Measurements from ENCODE around the gene BCL11B. TPM values are rescaled to one million over a fixed set of nuclear protein-coding genes. Genes with fewer than 3 reads are reported as not detected.
A peak's percentile ranks its signal among the peaks of the same experiment; 100 is the strongest.

BCL11B gene
- total RNA-seq, 1 donor from 2014 or later = 1.0 TPM

- Mint-ChIP-seq H3K4me1 (ENCODE audit: unreplicated experiment) (no peaks in the 10 kb centered on the region), H3K36me3 (ENCODE audit: low read depth, unreplicated experiment) (peaks cover 7% of the 10 kb centered on the region), H3K27me3 (ENCODE audit: unreplicated experiment) (peaks cover 12% of the 10 kb centered on the region), H3K27ac (ENCODE audit: unreplicated experiment) (no peak overlapping the region), H3K9me3 (ENCODE audit: unreplicated experiment) (no peaks in the 10 kb centered on the region), H3K4me3 (ENCODE audit: unreplicated experiment) (no peak overlapping the region)
- no peak for TF ChIP-seq CTCF (IDR thresholded peaks at IDR 0.05; ENCODE audit: unreplicated experiment)
- no peak for DNase-seq (ENCODE audit: low spot score)
Measured at GRCh38 chr14:99212646-99213045, 59.4 kb downstream of the BCL11B start.

GRCh38 chr14:99212199-99212598, 59.8 kb downstream of the BCL11B start:
- H3K9me3 Mint-ChIP-seq (ENCODE audit: unreplicated experiment) = no peaks in the 10 kb centered on the region
- no peak overlapping the region for H3K27ac Mint-ChIP-seq (ENCODE audit: unreplicated experiment)
- TF ChIP-seq CTCF (IDR thresholded peaks at IDR 0.05; ENCODE audit: unreplicated experiment) = no peak
- H3K27me3 Mint-ChIP-seq (ENCODE audit: unreplicated experiment) = peaks cover 12% of the 10 kb centered on the region
- DNase-seq (ENCODE audit: low spot score) = no peak
- H3K36me3 Mint-ChIP-seq (ENCODE audit: low read depth, unreplicated experiment) = peaks cover 7% of the 10 kb centered on the region
- no peak overlapping the region for H3K4me3 Mint-ChIP-seq (ENCODE audit: unreplicated experiment)
- H3K4me1 Mint-ChIP-seq (ENCODE audit: unreplicated experiment) = no peaks in the 10 kb centered on the region

- peaks cover 7% of the 10 kb centered on the region for H3K36me3 Mint-ChIP-seq (ENCODE audit: low read depth, unreplicated experiment)
- peak overlapping the region; percentile 48 for H3K4me3 Mint-ChIP-seq (ENCODE audit: unreplicated experiment)
- no peak overlapping the region for H3K27ac Mint-ChIP-seq (ENCODE audit: unreplicated experiment)
- H3K4me1 Mint-ChIP-seq (ENCODE audit: unreplicated experiment) = no peaks in the 10 kb centered on the region
- TF ChIP-seq CTCF (IDR thresholded peaks at IDR 0.05; ENCODE audit: unreplicated experiment) = no peak
- no peaks in the 10 kb centered on the region for H3K9me3 Mint-ChIP-seq (ENCODE audit: unreplicated experiment)
- no peak for DNase-seq (ENCODE audit: low spot score)
- peaks cover 9% of the 10 kb centered on the region for H3K27me3 Mint-ChIP-seq (ENCODE audit: unreplicated experiment)
Measured at GRCh38 chr14:99211410-99211809, 60.6 kb downstream of the BCL11B start.

- peaks cover 7% of the 10 kb centered on the region for H3K27me3 Mint-ChIP-seq (ENCODE audit: unreplicated experiment)
- H3K36me3 Mint-ChIP-seq (ENCODE audit: low read depth, unreplicated experiment) = peaks cover 7% of the 10 kb centered on the region
- H3K4me1 Mint-ChIP-seq (ENCODE audit: unreplicated experiment) = no peaks in the 10 kb centered on the region
- DNase-seq (ENCODE audit: low spot score) = no peak
- no peak for TF ChIP-seq CTCF (IDR thresholded peaks at IDR 0.05; ENCODE audit: unreplicated experiment)
- H3K9me3 Mint-ChIP-seq (ENCODE audit: unreplicated experiment) = no peaks in the 10 kb centered on the region
- no peak overlapping the region for H3K27ac Mint-ChIP-seq (ENCODE audit: unreplicated experiment)
- no peak overlapping the region for H3K4me3 Mint-ChIP-seq (ENCODE audit: unreplicated experiment)
Measured at GRCh38 chr14:99210333-99210732, 61.7 kb downstream of the BCL11B start.

- H3K9me3 Mint-ChIP-seq (ENCODE audit: unreplicated experiment) = no peaks in the 10 kb centered on the region
- no peak for TF ChIP-seq CTCF (IDR thresholded peaks at IDR 0.05; ENCODE audit: unreplicated experiment)
- no peak overlapping the region for H3K27ac Mint-ChIP-seq (ENCODE audit: unreplicated experiment)
- H3K4me1 Mint-ChIP-seq (ENCODE audit: unreplicated experiment) = no peaks in the 10 kb centered on the region
- no peak overlapping the region for H3K4me3 Mint-ChIP-seq (ENCODE audit: unreplicated experiment)
- peaks cover 7% of the 10 kb centered on the region for H3K36me3 Mint-ChIP-seq (ENCODE audit: low read depth, unreplicated experiment)
- no peak for DNase-seq (ENCODE audit: low spot score)
- peaks cover 7% of the 10 kb centered on the region for H3K27me3 Mint-ChIP-seq (ENCODE audit: unreplicated experiment)
Measured at GRCh38 chr14:99209409-99209808, 62.6 kb downstream of the BCL11B start.

Measured in endothelial cell (in vitro differentiated cells).